ENCODE results near the gene ADCY1. TPM values are rescaled to one million over a fixed set of nuclear protein-coding genes. Genes with fewer than 3 reads are reported as not detected.

Gene ADCY1
- total and polyA plus RNA-seq, 2 donors (not counting 3 experiments of a cell fraction or from before 2014, with no cell fraction given), result 0.52 to 1.6 TPM

GRCh38 chr7:45713669-45714520 is 139.7 kb downstream of the ADCY1 start:
- Histone ChIP-seq H3K27ac (ENCODE audit: insufficient read depth, low read depth, low read length) (no peak overlapping the region), H2AFZ (ENCODE audit: low read depth, low read length) (no peak overlapping the region), H3K4me1 (ENCODE audit: control insufficient read depth, extremely low read depth, insufficient read depth, low read length) (no peaks in the 10 kb centered on the region), H4K20me1 (replicated peaks; ENCODE audit: control insufficient read depth, extremely low read depth, insufficient read depth, low read length) (no peaks in the 10 kb centered on the region), H3K4me3 (replicated peaks in 1 of 3; ENCODE audit: insufficient read depth in 1 of 3, low read depth in 1 of 3, low read length in 3 of 3) (no peak overlapping the region), H3K36me3 (ENCODE audit: control insufficient read depth in 2 of 2, extremely low read depth in 1 of 2, insufficient read depth in 2 of 2, low read length in 2 of 2) (no peaks in the 10 kb centered on the region), H3K9ac (replicated peaks; ENCODE audit: extremely low read depth, insufficient read depth, low read length) (no peak overlapping the region), H3K27me3 (ENCODE audit: control insufficient read depth in 2 of 2, insufficient read depth in 2 of 2, low read length in 2 of 2) (no peaks in the 10 kb centered on the region), H3K4me2 (ENCODE audit: insufficient read depth, low read length) (no peak overlapping the region), H3K9me3 (replicated peaks; ENCODE audit: control insufficient read depth, insufficient read depth, low read length) (no peaks in the 10 kb centered on the region), H3K9me1 (replicated peaks; ENCODE audit: control insufficient read depth, extremely low read depth, insufficient read depth, low read length) (no peaks in the 10 kb centered on the region), H3K79me2 (ENCODE audit: control insufficient read depth, insufficient read depth, low read length) (no peaks in the 10 kb centered on the region)
- DNase-seq (ENCODE audit: low read depth, low spot score) (no peak), FAIRE-seq (no peak)
- BruUV-seq (replicated peaks), result no TSS peak
- dilution Hi-C loops (cut with MboI; ENCODE audit: extremely low pct_ligation_motif_present, low sequenced_read_pairs), result no loop called here
- no peak for TF ChIP-seq MYC (IDR thresholded peaks at IDR 0.05; ENCODE audit: low read depth, low read length)
- TF ChIP-seq EZH2 (IDR thresholded peaks at IDR 0.05; ENCODE audit: borderline replicate concordance, low read depth, low read length, severe bottlenecking), result no peak
- TF ChIP-seq POLR2A (IDR thresholded peaks at IDR 0.05; ENCODE audit: low read depth, low read length), result no peak
- TF ChIP-seq JUN (IDR thresholded peaks at IDR 0.05; ENCODE audit: borderline replicate concordance, insufficient read depth, insufficient read length, low read depth), result no peak
- TF ChIP-seq MAX (IDR thresholded peaks at IDR 0.05; ENCODE audit: insufficient read depth, insufficient read length), result no peak
- no peak for TF ChIP-seq POLR2AphosphoS5 (IDR thresholded peaks at IDR 0.05; ENCODE audit: insufficient read depth, low read depth, low read length)
- TF ChIP-seq CTCF (IDR thresholded peaks at IDR 0.05; ENCODE audit: extremely low read depth in 1 of 2, insufficient read depth in 1 of 2, low read depth in 1 of 2, low read length in 2 of 2), result no peak
- TF ChIP-seq FOS (IDR thresholded peaks at IDR 0.05; ENCODE audit: borderline replicate concordance, insufficient read depth, low read length), result no peak
- TF ChIP-seq GATA2 (IDR thresholded peaks at IDR 0.05; ENCODE audit: insufficient read depth, insufficient read length, low read depth, low read length), result no peak
- ChIA-PET CTCF (interaction anchor here (1.7 kb wide), 1 partner anchor 50 kb away, joined by 4 read pairs; no protein-coding TSS in a partner anchor), POLR2A (no interaction called here)
- intact Hi-C loops (cut with micrococcal nuclease), result no loop called here

All from endothelial cell of umbilical vein (primary cell).